NAMALWA (cell line): ENCODE data around the gene DECR2.
A peak's percentile ranks its signal among the peaks of the same experiment; 100 is the strongest.
"Not testable (repeated sequence)": the region's sequence is repeated elsewhere in the genome, so short reads cannot be mapped to it uniquely, and the experiment has no call there.

Experiments used
- DNase-seq: peaks from one replicate; pipeline ENCODE4 v3.0.0-alpha.2; 2015; ENCODE audit warnings: low spot score

DECR2 gene

DNA sequence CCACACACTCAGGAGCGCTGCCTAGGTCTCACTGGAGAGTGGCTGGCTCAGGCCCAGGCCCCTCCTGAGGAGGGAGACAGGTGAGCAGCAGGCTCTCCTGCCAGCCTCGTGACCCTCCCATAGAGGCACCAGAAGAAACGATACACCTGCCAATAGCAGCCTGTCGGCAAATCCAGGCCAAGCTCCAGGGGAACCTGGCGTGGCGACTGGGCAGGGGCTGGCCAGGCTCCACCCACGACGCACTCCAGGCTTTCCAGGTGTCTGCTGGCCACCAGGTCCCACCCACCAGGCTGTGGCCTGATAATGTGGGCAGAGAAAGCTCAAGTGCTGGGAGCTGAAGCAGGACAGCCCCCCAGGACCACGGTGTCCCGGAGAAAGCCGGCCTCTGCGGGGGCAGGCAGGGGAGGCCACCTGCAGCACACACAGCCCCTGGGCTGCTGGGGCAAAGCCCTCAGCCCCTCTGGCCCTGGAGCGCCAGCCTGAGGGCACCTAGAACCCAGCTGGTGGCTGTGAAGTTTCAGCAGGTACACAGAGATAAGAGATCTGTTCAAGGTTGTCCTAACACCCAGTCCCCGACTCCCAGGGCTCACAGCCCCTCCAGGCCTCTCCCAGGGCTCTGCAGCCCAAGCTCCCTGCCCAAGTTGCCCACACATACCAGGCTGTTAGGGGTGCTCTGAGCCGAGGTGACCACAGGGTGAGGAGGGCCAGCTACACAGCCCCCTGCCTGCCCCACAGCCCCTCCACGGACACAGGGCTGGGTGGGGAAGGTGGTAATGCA is 22.3 kb upstream of the DECR2 start:
- no peak for DNase-seq

- DNase-seq = no peak
Measured at GRCh38 chr16:379961-380761, 21.5 kb upstream of the DECR2 start.

DNA sequence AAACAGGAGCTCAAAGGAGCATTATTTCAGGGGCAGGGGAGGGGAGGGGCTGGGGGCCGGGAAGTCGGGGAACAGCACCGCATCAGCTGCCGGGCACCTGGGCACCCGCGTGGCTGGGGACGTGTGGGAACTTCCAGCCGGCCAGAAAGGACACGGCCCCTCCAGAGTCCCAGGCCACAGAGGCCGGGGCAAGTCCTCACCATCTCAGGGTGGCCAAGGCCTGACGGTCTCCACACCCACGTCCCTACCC is 21.0 kb upstream of the DECR2 start:
- no peak for DNase-seq

- peak; percentile 46 for DNase-seq
Measured at GRCh38 chr16:381012-381788, 20.5 kb upstream of the DECR2 start.

DNA sequence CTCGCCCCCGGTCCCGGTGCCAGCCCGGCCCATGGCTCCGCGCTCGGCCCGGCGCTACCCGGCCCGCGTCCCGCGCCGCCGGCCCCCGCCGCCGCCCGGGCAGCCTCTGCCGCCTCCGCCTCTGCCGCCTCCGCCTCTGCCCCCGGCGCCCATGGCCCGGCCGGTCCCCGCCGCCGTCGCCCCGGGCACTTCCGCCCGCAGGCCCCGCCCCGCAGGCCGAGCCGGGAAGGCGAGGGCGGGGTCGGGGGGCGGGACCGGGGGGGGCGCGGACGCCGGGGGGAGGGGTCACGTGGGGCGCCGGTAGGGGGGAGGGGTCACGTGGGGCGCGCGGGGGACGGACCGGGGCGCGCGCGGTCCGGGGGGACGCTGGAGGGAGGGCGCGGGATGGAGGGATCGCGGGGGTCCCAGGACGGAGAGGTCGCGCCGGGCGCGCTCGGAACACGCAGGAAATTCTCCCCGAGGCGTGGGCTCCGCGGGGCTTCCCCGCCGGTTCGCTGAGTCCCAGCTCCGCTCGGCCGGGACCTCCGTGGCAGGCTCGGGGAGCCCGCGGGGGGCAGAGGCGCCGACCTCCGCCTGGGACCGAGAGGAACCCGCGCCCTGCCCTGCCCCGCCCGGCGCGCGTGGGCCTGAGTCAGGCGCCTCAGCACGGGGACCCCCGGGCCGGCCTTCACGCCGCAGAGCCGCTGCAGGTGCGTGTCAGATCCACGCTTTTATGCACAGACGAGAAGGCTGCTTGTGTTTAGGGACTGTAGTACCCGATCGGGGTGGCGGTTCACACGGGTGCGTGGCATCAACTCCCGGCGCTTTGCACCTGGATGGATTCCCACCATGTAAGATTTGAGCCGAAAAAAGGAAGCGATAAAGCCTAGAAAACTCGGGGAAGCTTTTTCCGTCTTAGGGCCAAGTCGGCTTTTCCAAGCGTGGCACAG is 19.6 kb upstream of the DECR2 start, which contains the start of gene PGAP6:
Gene PGAP6, minus strand, starts transcription at position 190 of the 929 bp plus-strand sequence. Its CDS starts 157 bp downstream, at position 33.
- DNase-seq = peak; percentile 70

- DNase-seq = peak; percentile 85
Measured at GRCh38 chr16:383326-384051, 18.2 kb upstream of the DECR2 start.

- DNase-seq = no peak
Measured at GRCh38 chr16:386641-387156, 15.0 kb upstream of the DECR2 start.

DNA sequence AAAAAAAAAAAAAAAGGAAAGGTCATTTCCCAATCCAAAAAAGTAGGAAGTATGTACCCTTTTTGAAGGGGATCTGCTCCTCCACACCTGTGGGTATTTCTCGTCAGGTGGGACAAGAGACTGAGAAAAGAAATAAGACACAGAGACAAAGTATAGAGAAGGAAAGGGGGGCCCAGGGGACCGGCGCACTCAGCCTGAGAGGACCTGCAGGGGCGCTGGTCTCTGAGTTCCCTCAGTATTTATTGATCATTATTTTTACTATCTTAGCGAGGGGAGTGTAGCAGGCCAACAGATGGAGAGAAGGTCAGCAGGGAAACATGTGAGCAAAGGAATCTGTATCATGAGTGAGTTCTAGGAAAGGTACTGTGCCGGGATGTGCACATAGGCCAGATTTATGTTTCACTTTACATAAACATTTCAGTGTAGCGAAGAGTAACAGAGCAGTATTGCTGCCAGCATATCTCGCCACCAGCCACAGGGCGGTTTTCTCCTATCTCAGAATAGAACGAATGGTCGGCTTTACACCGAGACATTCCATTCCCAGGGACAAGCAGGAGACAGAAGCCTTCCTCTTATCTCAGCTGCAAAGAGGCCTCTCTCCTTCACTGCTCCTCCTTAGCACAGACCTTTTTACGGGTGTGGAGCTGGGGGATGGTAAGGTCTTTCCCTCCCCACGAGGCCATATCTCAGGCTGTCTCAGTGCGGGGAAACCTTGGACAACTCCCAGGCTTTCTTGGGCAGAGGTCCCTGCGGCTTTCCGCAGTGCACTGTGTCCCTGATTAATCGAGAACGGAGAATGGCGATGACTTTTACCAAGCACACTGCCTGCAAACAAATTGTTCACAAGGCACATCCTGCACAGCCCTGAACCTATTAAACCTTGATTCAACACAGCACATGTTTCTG is 13.7 kb upstream of the DECR2 start:
- DNase-seq = not testable (repeated sequence)

GRCh38 chr16:389352-389751 is 12.3 kb upstream of the DECR2 start:
- DNase-seq = no peak

DNA sequence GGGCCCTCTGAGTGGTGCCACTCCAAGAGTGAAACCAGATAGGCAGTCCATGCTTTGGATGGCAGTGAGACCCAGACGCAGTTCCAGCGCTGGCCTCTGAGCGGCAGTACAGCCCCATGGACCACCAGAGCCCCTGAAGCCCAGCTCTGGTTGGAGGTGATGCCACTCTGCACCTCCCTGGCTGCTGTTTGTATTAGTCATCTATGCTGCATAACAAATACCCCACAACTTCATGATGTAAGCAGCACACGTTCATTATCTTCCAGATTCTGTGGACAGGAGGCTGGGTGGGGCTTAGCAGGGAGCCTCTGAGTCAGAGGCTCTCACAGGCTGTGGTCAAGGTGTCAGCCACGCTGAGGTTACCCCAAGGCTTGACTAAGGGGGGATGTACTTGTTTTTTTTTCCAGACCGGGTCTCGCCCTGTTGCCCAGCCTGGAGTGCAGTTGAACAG is 9.8 kb upstream of the DECR2 start:
- peak; percentile 82 for DNase-seq

DNA sequence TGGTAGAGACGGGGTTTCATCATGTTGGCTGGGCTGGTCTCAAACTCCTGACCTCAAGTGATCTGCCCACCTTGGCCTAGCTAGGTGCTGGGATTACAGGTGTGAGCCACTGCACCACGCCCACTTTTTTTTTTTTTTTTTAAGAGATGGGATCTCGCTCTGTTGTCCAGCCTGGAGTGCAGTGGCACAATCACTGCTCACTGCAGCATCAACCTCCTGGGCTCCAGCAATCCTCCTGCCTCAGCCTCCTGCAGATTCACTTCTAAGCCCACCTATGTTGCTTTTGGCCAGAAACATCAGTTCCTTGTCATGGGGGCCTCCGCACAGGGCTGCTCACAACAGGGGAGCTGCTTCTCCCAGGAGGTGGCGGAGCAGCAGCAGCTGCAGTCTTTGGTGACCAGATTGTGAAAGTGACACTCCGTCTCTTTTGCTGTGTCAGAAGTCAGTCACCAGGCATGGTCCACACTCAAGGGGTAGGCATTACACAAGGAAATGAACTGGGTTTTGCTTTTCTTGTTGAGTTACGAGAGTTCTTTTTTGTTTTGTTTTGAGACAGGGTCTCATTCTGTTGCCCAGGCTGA is 9.1 kb upstream of the DECR2 start:
- no peak for DNase-seq

GRCh38 chr16:396199-396598 is 5.5 kb upstream of the DECR2 start:
- no peak for DNase-seq

GRCh38 chr16:396605-397004 is 5.1 kb upstream of the DECR2 start:
- DNase-seq = peak; percentile 71

- DNase-seq = peak; percentile 64
Measured at GRCh38 chr16:397135-397661, 4.5 kb upstream of the DECR2 start, which contains the start of gene NME4. TSS of gene NME4 (plus strand) at chr16:397199. CDS start at chr16:397223, 24 bp downstream.

- no peak for DNase-seq
Measured at GRCh38 chr16:397736-398332, 3.9 kb upstream of the DECR2 start.

DNA sequence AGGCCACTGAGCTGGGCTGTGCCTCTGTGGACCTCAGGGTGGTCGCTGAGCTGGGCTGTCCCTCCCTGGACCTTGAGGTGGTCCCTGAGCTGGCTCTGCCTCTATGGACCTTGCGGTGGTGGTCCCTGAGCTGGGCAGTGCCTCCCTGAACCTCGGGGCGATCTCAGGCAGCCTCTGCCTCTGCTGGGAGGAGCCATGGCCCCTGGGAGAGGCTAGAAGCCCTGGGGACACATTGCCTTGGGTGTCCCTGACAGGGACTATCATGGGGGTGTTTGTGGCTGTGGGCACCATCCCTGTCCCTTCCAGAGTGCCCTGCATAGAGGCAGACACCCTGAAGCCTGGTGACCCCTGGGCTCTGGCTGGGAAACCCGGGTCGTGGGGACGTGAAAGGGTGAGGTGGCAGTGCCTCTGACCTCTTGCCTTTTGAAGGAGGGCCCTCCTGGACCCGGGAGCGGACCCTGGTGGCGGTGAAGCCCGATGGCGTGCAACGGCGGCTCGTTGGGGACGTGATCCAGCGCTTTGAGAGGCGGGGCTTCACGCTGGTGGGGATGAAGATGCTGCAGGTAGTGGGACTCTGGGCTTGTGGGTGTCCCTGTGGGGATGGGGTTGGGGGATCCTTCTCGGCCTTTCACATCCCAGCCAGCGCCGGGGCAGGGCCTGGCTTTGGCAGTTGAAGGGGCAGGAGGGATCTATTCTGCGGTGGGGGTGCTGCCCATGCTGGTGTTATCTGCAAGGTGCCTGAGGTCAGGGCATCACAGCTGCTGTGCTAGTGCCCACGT is 2.9 kb upstream of the DECR2 start:
- no peak for DNase-seq

GRCh38 chr16:399340-400019 is 2.2 kb upstream of the DECR2 start:
- no peak for DNase-seq
